Fibroblast of lung (primary cell): ENCODE results near the gene ZBTB39.
"Not testable (repeated sequence)": the region's sequence is repeated elsewhere in the genome, so short reads cannot be mapped to it uniquely, and the experiment has no call there.

Source experiments
- EZH2 ChIP-seq: IDR thresholded peaks from 2 replicates; pipeline ENCODE4 v1.5.1; 2012; ENCODE audit warnings: low read length, control low read depth, mild to moderate bottlenecking; ENCODE audit errors: missing control alignments
- TF ChIP-seq, protein P1 (sequence below), 2 donors: IDR thresholded peaks in 1 of 2; conservative IDR thresholded peaks in 1 of 2; 1 replicate in 1 of 2; 2 replicates in 1 of 2; pipeline ENCODE4 v1.5.1; 2011 to 2012; ENCODE audit warnings: low read length in 2 of 2, control low read depth in 1 of 2, inconsistent platforms in 1 of 2, low read depth in 1 of 2, mild to moderate bottlenecking in 1 of 2

DNA sequence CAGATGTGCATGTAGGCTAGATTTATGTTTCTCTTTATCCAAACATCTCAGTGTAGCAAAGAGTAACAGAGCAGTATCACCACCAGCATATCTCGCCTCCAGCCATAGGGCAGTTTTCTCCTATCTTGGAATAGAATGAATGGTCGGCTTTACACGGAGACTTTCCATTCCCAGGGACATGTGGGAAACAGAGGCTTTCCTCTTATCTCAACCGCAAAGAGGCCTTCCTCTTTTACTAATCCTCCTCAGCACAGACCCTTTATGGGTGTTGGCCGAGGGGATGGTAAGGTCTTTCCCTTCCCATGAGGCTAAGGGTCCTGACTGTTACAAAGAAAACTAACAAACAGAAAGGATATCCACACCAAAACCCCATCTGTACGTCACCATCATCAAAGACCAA, 37.4 kb downstream of the ZBTB39 start:
- not testable (repeated sequence) for TF ChIP-seq EZH2
- TF ChIP-seq, protein P1, sequence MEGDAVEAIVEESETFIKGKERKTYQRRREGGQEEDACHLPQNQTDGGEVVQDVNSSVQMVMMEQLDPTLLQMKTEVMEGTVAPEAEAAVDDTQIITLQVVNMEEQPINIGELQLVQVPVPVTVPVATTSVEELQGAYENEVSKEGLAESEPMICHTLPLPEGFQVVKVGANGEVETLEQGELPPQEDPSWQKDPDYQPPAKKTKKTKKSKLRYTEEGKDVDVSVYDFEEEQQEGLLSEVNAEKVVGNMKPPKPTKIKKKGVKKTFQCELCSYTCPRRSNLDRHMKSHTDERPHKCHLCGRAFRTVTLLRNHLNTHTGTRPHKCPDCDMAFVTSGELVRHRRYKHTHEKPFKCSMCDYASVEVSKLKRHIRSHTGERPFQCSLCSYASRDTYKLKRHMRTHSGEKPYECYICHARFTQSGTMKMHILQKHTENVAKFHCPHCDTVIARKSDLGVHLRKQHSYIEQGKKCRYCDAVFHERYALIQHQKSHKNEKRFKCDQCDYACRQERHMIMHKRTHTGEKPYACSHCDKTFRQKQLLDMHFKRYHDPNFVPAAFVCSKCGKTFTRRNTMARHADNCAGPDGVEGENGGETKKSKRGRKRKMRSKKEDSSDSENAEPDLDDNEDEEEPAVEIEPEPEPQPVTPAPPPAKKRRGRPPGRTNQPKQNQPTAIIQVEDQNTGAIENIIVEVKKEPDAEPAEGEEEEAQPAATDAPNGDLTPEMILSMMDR (conservative IDR thresholded peaks at IDR 0.05 in 1 of 2, IDR thresholded peaks at IDR 0.05 in 1 of 2; ENCODE audit: low read depth in 1 of 2, low read length in 2 of 2), result not testable (repeated sequence)
